Stimulated activated CD8-positive, alpha-beta memory T cell treated with anti-CD3 and anti-CD28 coated beads, Interleukin-4, amount 100 ng/mL, for 4 hours (primary cell): ENCODE measurements around the gene SPINT1.

Source experiments
- DNase-seq, 2 donors: peaks; one replicate each; pipeline ENCODE4 v3.0.0-alpha.2; 2020; ENCODE audit warnings: low read depth in 2 of 2, low spot score in 1 of 2

Gene SPINT1

GRCh38 chr15:40828447-40829036, 15.3 kb upstream of the SPINT1 start, which contains the start of gene PPP1R14D:
Gene PPP1R14D (minus strand): TSS chr15:40828708. CDS start chr15:40828641, 67 bp downstream.
- DNase-seq, result no peak

- no peak for DNase-seq
These were observed 14.7 kb upstream of the SPINT1 start for GRCh38 chr15:40829115-40829514.

- DNase-seq, result no peak
These were observed 13.0 kb upstream of the SPINT1 start for GRCh38 chr15:40830884-40831283.

GRCh38 chr15:40831861-40832260, 12.0 kb upstream of the SPINT1 start:
- no peak for DNase-seq

GRCh38 chr15:40832903-40833302, 10.9 kb upstream of the SPINT1 start:
- DNase-seq, result no peak

- DNase-seq, result no peak
These were observed 7.8 kb upstream of the SPINT1 start for GRCh38 chr15:40836020-40836419.

GRCh38 chr15:40838756-40839155, 5.1 kb upstream of the SPINT1 start:
- DNase-seq, result no peak

GRCh38 chr15:40841741-40842140, 2.1 kb upstream of the SPINT1 start:
- DNase-seq, result no peak

- no peak for DNase-seq
These were observed 475 bp upstream of the SPINT1 start for GRCh38 chr15:40843261-40843884.

GRCh38 chr15:40844696-40845030, 815 bp downstream of the SPINT1 start:
- DNase-seq, result no peak

GRCh38 chr15:40845036-40845435, 1.2 kb downstream of the SPINT1 start:
- no peak for DNase-seq

GRCh38 chr15:40845511-40846284, 1.9 kb downstream of the SPINT1 start:
- no peak for DNase-seq

GRCh38 chr15:40846841-40847222, 3.0 kb downstream of the SPINT1 start:
- DNase-seq, result no peak

GRCh38 chr15:40847223-40847961, 3.5 kb downstream of the SPINT1 start:
- no peak for DNase-seq

GRCh38 chr15:40850576-40851112, 6.8 kb downstream of the SPINT1 start:
- DNase-seq, result no peak

GRCh38 chr15:40852529-40852928, 8.7 kb downstream of the SPINT1 start:
- DNase-seq, result no peak

GRCh38 chr15:40853241-40853890, 9.5 kb downstream of the SPINT1 start:
- DNase-seq, result no peak

- DNase-seq, result no peak
These were observed 10.3 kb downstream of the SPINT1 start for GRCh38 chr15:40854161-40854560.

- no peak for DNase-seq
These were observed 11.9 kb downstream of the SPINT1 start for GRCh38 chr15:40855706-40856234.

GRCh38 chr15:40856746-40857145, 12.9 kb downstream of the SPINT1 start:
- DNase-seq, result no peak
